BJ (cell line): ENCODE data around the gene C10orf62. TPM values are rescaled to one million over a fixed set of nuclear protein-coding genes. Genes with fewer than 3 reads are reported as not detected.
A peak's percentile ranks its signal among the peaks of the same experiment; 100 is the strongest.

Source experiments
- CTCF ChIA-PET: fragments of 350-600 bp; formaldehyde crosslinking; extraction: SDS; loops from one replicate; lab custom pipeline; 2021; ENCODE audit warnings: antibody characterized with exemption, inconsistent platforms; lab: Yijun Ruan, JAX
- POLR2A ChIA-PET: fragments of 300-600 bp; sonication (Branson Sonifier 250); formaldehyde crosslinking; extraction: SDS; loops from one replicate; lab custom pipeline; 2021; ENCODE audit warnings: antibody characterized with exemption; lab: Charles Lee
- DNase-seq: peaks from one replicate; pipeline ENCODE4 v3.0.0-alpha.2; 2011; ENCODE audit warnings: low read depth
- H3K27me3 ChIP-seq: 2 replicates; pipeline ENCODE4 v1.6.0; 2011; ENCODE audit warnings: low read length; ENCODE audit not compliant: control insufficient read depth, insufficient read depth
- H3K36me3 ChIP-seq: 2 replicates; pipeline ENCODE4 v1.5.1; 2011; ENCODE audit warnings: low read length; ENCODE audit not compliant: control insufficient read depth, insufficient read depth
- H3K4me3 ChIP-seq: 2 replicates; pipeline ENCODE4 v1.5.1; 2011; ENCODE audit warnings: low read depth, mild to moderate bottlenecking, control low read depth, low read length
- CTCF ChIP-seq: IDR thresholded peaks from 2 replicates; pipeline ENCODE4 v1.5.1; 2011; ENCODE audit warnings: low read depth, mild to moderate bottlenecking, control low read depth, inconsistent platforms, low read length, moderate library complexity; ENCODE audit not compliant: insufficient read depth
- polyA plus RNA-seq: library from polyadenylated mRNA; depleted of rRNA; stranded (reverse); fragments of >200 nt; gene quantifications from 2 replicates; pipeline ENCODE4 v1.2.3, GENCODE V29; 2011

Gene C10orf62
- polyA plus RNA-seq, 1 experiment, result not detected

GRCh38 chr10:97627731-97628130, 38.2 kb downstream of the C10orf62 start:
- POLR2A ChIA-PET, result no interaction called here
- H3K4me3 ChIP-seq, result no peak overlapping the region
- no peak for DNase-seq
- no peak for TF ChIP-seq CTCF
- CTCF ChIA-PET, result interaction anchor here (1.1 to 1.3 kb wide), 2 partner anchors 11 to 15 kb away, joined by 4 to 6 read pairs; no protein-coding TSS in a partner anchor
- H3K27me3 ChIP-seq, result no peaks in the 10 kb centered on the region
- 0 out of 2 replicates have a peak, but pooled peaks cover 1% of the 10 kb centered on the region for H3K36me3 ChIP-seq

- ChIA-PET POLR2A (no interaction called here), CTCF (no interaction called here)
- 0 out of 2 replicates have a peak, but pooled peaks cover 1% of the 10 kb centered on the region for H3K36me3 ChIP-seq
- H3K27me3 ChIP-seq, result no peaks in the 10 kb centered on the region
- TF ChIP-seq CTCF, result no peak
- H3K4me3 ChIP-seq, result no peak overlapping the region
- no peak for DNase-seq
Observed at GRCh38 chr10:97628228-97628627, 38.7 kb downstream of the C10orf62 start.

DNA sequence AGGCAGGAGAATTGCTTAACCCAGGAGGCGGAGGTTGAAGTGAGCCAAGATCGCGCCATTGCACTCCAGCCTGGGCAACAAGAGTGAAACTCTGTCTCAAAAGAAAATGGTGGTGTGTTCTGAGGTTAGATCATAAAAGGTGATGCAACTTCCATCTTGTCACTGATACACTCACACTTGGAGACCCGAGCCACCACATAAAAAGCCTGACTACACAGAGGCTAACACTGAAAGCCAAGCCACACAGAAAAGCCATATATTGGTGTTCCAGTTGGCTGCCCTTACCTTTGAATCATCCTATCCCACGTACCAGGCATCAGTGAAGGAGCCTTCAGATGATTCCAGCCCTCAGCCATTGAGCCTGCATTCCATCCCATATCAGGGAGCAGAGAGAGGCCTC, 39.8 kb downstream of the C10orf62 start:
- ChIA-PET CTCF (no interaction called here), POLR2A (no interaction called here)
- no peaks in the 10 kb centered on the region for H3K27me3 ChIP-seq
- no peak overlapping the region for H3K4me3 ChIP-seq
- no peak for TF ChIP-seq CTCF
- H3K36me3 ChIP-seq, result 0 out of 2 replicates have a peak, but pooled peaks cover 1% of the 10 kb centered on the region
- no peak for DNase-seq

- no peaks in the 10 kb centered on the region for H3K27me3 ChIP-seq
- 0 out of 2 replicates have a peak, but pooled peaks cover 1% of the 10 kb centered on the region for H3K36me3 ChIP-seq
- POLR2A ChIA-PET, result no interaction called here
- no peak overlapping the region for H3K4me3 ChIP-seq
- CTCF ChIA-PET, result no interaction called here
- no peak for DNase-seq
- TF ChIP-seq CTCF, result no peak
Observed at GRCh38 chr10:97631098-97631497, 41.6 kb downstream of the C10orf62 start.

DNA sequence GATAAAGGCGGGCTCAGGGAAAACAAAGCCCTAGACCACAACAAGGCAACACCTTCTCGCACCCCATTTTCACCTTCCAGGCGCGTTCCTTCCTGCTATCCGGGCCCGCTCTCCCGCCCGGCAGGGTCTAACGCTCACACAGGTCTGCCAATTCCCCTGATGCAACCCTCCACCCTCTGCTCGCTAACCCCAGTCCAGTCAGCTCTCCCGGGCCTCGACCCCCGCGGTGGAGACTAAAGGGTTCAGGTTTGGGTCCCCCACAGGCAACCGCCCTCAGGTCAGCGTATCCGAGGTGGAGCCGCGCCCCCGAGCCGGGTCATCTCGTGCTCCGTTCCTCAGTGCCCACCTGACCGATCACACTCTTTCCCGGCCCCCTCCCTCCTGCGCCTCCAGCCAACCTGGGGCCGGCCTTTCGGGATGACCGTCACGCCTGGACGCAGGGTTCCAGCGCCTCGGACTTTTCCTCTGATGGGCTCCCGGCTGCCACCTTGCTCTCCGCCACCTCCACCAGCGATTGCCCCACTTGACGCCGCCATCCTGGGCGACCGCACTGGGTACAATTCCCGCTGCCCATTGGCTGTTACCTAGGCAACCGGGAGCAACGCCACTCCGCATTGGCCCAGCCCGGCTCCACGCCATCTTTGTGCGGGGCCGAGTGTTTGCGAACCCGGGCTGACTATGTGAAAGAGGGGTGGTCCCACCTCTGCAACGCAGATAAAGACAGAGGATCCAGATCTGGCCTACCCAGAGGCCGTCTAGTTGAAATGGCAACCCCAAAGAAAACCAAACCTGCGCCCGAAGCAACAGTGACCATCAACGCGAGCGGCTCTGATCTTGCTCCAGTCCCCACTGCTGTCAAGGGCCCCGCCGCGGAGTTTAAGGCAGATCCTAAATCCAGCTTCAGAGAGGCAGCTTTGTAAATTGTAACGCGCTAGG, 43.7 kb downstream of the C10orf62 start, which contains the start of gene MORN4:
MORN4 (minus strand) TSS at position 552 of the 936 bp plus-strand sequence. CDS start 13,847 bp downstream, outside the sequence.
- no peaks in the 10 kb centered on the region for H3K27me3 ChIP-seq
- ChIA-PET CTCF (no interaction called here), POLR2A (no interaction called here)
- DNase-seq, result peak; percentile 39
- H3K36me3 ChIP-seq, result 0 out of 2 replicates have a peak, but pooled peaks cover 1% of the 10 kb centered on the region
- TF ChIP-seq CTCF, result no peak
- peak within 1 kb of the TSS; percentile 91 for H3K4me3 ChIP-seq
